Measurements from ENCODE around the gene JAKMIP1.

GRCh38 chr4:6230502-6230785, 30.1 kb upstream of the JAKMIP1 start:
- TF ChIP-seq RAD21 (IDR thresholded peaks at IDR 0.05; ENCODE audit: low read depth) = no peak
- no peak for TF ChIP-seq ZNF274 (IDR thresholded peaks at IDR 0.05; ENCODE audit: low read depth, low read length)
- no peak for TF ChIP-seq CTCF (IDR thresholded peaks at IDR 0.05 in 2 of 3, conservative IDR thresholded peaks at IDR 0.05 in 1 of 3; ENCODE audit: borderline replicate concordance in 1 of 3, insufficient read depth in 1 of 3, low read depth in 2 of 3, low read length in 2 of 3)
- TF ChIP-seq EZH2 (IDR thresholded peaks at IDR 0.05) = no peak
- no peak for TF ChIP-seq POLR2AphosphoS5 (IDR thresholded peaks at IDR 0.05; ENCODE audit: low read depth, low read length)
- no peak for TF ChIP-seq REST (IDR thresholded peaks at IDR 0.05; ENCODE audit: low read depth)
- TF ChIP-seq ATF3 (IDR thresholded peaks at IDR 0.05) = no peak
